HG03064 (cell line): ENCODE data around the gene RAB3D.
A peak's percentile ranks its signal among the peaks of the same experiment; 100 is the strongest.
"Not testable (repeated sequence)": the region's sequence is repeated elsewhere in the genome, so short reads cannot be mapped to it uniquely, and the experiment has no call there.

Experiments used
- ATAC-seq: cut with Tn5 transposase; IDR thresholded peaks from one replicate; pipeline ENCODE4 v1.9.1; 2021; ENCODE audit warnings: low read depth; ENCODE audit not compliant: unreplicated experiment

Gene RAB3D

DNA sequence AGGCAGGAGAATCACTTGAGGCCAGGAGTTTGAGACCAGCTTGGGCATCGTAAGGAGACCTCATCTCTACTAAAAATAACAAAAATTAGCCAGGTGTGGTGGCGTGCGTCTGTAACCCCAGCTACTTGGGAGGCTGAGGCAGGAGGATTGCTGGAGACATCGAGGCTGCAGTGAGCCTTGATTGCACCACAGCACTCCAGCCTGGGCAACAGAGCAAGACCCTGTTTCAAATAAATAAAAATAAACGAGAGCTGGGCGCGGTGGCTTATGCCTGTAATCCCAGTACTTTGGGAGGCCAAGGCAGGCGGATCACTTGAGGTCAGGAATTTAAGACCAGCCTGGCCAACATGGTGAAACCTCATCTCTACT is 626 bp upstream of the RAB3D start:
- not testable (repeated sequence) for ATAC-seq

DNA sequence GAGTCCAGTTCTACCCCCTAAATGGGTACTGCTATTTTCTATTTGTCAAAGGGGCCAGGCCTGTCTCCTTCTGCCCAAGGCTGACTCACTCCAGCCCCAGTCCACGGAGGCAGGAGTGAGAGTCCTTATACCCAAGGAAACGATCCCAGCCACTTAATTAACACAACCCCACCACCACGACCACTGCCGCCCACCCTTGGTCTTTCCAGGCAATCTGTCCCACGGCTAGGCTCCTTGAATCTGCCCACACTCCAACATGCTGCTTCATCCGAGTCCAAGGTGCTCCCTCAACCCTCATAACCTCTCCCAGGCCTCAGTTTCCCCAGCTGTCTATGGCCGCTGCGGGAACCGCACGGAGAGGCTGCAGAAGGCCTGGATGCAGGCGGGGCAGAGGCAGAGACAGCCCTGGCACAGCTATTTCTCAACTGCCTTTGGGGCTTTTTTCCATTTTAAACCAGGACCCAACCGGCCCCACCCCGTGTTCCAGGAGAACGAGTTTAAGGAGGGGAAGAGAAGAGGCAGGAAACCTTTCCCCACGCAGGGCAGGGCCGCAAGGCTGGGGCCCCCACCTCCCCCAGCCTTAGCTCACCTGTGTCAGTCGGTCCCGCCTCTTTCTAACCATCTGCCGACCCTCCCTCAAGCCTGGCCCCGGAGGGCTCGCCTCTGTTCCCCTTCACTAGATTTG is 746 bp downstream of the RAB3D start:
- no peak for ATAC-seq

DNA sequence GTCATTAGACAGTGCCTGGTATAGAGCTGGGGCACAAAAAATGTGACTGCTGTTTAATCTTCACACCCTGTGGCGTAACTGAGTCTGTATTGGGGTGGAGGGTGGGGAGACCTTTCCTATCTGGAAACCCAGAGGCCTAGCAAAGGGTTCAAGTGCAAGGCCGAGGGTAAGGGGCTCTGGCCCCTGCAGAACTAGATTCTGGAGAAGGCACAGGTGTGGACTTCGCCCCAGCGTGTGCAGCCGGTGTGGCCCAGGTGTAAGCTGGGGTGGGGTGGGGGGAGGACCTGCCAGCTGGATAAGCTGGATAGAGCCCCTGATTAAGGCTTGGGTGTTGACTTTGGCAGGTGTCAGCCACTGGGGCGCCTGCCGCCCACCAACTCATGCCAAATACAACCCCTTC is 1.3 kb downstream of the RAB3D start:
- ATAC-seq = no peak

DNA sequence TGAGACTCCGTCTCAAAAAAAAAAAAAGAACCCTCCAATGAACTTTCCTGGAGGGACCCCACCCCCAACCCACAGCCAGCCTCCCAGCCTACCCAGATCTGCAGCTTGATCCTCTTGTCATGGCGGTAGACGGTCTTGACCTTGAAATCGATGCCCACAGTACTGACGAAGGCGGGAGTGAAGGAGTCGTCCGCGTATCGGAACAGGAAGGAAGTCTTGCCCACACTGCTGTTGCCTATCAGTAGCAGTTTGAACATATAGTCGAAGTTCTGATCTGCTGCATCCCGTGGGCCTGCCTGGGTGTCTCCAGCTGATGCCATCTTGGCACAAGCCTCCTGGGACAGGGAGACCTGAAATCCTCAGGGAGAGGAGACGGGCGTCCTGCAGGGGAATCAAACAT is 2.4 kb downstream of the RAB3D start:
- no peak for ATAC-seq

DNA sequence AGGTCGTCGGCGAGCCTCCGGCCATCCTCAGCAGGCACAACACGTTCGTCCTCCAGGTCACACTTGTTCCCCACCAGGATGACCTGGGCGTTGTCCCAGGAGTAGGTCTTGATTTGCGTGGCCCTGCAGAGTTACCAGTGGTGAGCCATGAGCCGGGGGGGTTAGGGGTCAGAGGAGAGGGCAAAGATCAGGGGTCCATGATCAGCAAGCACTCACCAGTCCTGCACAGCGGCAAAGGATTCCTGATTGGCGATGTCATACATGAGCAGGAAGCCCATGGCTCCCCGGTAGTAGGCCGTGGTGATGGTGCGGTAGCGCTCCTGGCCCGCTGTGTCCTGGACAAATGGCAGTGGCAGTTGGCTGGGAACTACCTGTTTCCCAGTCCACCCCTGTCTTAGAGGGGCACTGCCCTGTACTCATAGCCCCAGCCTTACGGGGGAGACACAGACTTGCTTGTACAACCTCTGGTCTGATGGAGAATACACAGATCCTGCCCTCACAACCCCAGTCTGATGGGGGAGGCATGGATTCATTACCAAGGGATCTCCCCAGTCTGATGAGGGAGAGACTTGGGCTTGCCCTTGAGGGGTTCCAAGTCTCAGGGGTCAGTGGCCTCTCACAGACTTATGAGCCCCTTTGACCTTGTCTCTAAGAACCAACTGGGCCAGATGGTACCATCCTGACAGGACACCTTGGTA is 3.9 kb downstream of the RAB3D start:
- ATAC-seq = no peak

DNA sequence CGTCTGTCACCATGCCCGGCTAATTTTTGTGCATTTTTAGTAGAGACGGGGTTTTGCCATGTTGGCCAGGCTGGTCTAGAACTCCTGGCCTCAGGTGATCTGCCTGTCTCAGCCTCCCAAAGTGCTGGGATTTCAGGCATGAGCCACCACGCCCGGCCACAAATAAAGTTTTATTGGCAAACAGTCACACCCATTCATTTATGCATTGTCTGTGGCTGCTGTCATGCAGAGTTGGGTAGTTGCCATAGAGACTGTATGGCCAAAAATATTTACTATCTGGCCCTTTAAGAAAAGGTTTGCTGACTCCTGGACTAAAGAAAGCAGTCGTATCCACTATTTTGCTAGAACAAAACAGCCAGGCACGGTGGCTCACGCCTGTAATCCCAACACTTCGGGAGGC is 5.6 kb downstream of the RAB3D start:
- not testable (repeated sequence) for ATAC-seq

DNA sequence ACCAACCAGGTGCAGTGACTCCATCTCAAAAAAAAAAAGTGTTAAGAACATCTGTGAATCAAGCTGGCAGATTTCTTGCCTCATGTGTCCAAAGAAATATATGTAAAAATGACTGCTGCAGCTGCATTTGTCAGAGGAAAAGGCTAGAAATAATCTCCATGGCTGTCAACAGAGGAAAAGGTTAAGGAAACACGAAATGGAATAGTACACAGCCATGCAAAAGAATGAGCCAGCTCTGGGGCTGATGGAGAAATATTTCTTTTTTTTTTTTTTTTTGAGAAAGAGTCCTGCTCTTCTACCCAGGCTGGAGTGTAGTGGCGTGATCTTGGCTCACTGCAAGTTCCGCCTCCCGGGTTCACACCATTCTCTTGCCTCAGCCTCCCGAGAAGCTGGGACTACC is 6.6 kb downstream of the RAB3D start:
- no peak for ATAC-seq

DNA sequence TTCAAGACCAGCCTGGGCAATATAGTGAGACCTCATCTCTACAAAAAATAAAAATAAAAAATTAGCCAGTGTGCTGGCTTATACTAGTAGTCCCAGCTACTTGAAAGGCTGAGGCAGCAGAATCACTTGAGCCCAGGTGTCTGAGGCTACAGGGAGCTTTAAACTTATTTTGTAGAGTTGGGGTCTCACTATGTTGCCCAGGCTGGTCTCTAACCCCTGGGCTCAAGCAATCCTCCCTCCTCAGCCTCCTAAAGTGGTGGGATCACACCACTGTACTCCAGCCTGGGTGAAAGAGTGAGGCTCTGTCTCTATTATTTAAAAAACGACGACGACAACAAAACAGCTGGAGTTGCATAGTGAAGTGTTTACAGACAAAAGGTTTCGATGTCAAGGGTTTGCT is 8.0 kb downstream of the RAB3D start:
- ATAC-seq = no peak

DNA sequence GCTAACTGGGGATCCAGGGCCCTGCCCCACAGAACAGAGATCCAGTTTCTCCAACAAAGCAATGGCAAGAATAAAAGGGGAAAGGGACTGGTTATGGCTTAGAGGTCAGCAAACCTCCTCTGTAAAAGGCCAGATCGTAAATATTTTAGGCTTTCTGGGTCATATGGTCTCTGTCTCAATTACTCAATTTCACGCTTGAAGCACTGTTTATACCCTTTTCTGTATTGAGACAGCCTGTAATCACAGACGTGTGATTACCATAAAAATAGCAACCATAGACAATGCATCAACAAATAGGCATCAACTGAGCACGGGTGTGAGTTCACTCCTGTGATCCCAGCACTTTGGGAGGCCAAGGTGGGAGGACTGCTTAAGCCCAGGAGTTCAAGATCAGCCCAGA is 9.3 kb downstream of the RAB3D start:
- no peak for ATAC-seq

DNA sequence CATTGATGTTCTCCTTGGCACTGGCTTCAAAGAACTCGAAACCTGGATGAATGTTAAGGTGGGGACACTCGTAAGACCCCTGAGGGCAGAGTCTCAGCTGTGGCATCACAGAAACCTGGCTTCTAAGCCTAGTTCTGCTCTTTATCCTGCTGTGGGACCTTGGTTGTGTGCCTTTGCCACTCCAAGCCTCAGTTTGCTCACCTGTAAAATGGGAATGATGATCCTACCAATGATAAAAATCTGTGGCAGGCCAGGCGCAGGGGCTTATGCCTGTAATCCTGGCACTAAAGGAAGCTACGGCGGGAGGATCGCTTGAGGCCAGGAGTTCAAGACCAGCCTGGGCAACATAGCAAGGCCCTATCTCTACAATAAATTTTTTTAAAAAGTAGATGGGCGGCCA is 13.9 kb downstream of the RAB3D start:
- no peak for ATAC-seq

DNA sequence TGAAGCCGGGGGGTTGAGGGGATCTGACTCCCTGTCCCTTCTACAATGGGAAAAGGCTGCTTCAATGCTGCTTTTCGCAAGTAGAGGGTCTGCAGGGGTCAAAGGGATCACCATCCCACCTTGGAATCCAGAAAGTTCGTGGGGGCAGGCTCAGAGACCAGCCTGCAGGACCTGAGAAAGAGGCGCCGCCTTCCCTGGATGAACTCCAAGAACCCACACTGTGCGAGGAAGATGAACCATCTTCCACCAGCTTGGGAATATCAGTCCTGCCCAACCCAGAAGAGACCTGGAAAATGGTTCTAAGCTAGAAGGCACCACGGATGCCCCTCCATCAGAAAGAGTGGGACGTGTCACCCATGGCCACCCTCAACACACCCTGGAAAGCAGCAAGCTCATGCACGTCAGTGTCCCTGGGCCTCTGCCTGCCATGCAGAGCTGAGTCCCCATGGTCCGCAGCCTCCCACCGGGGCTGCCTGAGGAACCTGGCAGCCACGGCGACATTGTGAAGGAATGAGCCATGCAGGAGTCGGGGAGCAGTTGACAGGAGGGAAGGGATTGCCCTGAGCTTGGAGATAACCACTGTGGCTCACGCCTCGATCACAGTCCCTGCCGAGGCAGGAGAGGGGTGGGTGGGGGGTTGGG is 14.6 kb downstream of the RAB3D start:
- no peak for ATAC-seq

DNA sequence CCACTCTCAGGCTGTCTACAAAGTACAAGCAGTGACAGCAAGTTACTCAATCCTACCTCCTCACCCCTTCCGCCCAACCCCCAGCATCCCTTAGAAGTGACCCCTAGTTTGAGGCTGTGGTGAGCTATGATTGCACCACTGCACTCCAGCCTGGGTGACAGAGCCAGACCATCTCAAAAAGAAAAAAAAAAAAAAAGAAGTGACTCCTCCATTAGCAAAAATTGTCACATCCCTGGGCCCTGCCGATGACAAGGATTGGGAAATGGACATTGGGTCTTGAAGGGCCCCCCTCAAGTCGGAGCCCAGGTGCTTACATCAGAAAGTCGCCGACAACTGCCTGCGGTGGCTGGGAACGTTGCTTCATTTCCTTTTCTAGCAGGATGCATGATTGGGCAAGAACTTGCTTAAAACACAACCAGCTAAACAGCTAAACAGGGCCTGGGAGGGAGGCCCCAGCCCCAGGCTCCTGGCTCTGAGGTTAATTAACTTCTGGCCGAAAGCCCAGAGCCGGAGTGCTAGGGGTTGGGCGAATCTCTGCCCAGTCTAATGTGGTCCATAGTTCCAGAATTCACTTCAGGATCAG is 15.3 kb downstream of the RAB3D start:
- peak; percentile 57 for ATAC-seq

DNA sequence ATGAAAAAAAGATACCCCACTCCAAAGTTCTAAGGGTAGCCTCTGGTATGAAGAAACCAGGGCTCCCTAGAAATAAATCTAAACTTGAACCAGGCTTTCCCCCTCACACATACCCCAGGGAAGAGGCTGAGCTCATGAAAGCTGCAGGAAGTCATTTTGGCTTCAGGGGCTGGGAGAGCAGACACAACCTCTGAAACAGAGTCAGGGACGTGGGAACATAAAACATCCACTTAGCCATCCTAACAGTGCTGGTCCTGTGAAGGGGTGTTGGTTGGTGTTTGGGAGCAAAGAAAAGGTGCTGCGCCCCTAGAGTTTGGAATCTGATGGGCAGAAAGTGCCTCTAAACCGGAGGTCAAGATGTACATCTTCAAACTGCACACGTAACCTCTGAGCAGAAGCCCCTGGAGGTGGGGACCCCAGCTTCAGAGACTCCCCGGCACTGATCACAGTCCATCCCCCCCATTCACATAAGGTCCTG is 15.8 kb downstream of the RAB3D start:
- ATAC-seq = no peak

DNA sequence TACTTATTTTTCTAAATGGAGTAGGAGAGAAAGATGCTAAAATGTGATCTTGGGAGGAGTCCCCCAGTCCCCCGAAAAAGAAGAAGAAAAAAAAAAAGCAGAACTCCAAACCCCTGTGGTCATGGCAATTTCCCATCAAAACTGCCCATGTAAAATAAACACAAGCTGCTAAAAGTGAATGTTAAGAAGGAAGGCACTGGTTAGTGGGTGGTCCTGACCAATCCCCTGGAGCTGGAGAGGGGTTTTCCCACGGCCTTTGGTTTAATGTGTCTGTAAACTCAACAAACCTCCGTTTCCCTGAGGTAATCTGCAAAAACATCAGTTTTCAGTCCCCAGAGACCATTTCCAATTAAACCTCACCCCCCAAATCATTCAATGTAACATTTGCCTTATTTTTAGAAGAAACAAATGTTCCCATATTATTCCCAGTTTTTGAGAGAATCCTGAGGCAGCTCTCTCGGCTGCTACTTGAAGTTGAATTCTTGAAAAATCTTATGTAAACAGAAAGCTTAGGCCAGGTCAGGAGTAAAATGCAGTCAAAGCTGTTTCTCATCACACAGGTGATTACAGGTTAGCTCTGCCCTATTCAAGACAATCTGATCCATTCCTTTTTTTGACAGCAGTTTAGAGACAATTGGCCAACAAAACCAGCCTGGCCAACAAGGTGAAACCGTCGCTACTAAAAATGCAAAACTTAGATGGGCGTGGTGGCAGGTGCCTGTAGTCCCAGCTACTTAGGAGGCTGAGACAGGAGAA is 17.0 kb downstream of the RAB3D start:
- ATAC-seq = no peak

DNA sequence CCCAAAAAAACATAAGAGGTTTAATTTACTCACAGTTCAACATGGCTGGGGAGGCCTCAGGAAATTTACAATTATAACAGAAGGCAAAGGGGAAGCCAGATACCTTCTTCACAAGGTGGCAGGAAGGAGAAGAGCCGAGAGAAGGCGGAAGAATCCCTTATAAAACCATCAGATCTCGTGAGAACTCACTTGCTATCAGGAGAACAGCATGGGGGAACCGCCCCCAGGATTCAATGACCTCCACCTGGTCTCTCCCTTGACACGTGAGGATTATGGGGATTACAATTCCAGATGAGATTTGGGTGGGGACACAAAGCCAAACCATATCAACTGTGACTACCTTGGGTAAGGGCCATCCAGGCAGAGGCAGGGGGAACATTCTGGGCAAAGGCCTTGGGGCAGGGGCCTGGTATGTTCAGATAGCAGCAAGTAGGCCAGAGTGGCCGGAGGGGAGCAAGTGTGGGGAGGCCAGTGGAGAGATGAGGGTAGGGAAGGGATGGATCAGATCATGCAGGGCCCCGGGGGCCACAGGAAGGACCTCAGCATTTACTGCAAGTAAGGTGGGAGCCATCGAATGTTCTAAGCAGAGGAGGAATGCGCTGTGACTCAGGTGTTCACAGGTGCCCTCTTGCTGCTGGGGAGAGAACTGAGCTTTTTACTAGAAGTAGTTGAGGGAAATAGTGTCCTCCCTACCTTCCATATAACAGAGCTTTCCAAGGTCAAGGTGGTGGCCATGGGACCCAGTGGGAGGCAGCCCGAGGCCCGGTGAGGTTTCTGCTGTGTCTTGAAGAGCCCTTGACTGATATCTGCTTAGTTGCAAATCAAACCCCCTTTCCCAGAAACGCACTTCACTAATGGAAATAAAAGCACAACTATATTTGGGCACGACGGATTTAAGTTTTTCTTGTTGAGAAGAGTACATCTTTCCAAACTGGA is 18.0 kb downstream of the RAB3D start:
- ATAC-seq = no peak

DNA sequence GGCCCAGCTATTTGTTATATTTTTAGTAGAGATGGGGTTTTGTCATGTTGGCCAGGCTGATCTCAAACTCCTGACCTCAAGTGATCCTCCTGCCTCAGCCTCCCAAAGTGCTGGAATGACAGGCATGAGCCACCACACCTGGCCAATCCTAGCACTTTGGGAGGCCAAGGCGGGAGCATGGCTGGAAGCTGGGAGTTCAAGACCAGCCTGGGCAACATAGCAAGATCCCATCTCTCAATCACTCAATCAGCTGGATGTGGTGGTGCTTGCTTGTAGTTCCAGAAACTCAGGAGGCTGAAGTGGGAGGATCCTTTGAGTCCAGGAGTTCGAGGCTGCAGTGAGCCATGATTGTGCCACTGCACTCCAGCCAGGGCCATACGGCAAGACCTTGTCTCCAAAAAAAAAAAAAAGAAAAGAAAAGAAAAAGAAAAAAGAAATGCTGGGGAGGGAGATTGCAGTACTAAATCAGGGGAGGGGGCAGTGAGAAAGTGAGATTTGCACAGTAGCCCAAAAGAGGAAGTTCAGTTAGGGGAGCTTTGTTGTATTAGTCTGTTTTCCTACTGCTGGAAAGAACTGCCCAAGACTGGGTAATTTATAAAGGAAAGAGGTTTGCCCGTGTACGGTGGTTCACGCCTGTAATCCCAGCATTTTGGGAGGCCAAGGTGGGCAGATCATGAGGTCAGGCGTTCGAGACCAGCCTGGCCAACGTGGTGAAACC is 19.0 kb downstream of the RAB3D start:
- not testable (repeated sequence) for ATAC-seq

DNA sequence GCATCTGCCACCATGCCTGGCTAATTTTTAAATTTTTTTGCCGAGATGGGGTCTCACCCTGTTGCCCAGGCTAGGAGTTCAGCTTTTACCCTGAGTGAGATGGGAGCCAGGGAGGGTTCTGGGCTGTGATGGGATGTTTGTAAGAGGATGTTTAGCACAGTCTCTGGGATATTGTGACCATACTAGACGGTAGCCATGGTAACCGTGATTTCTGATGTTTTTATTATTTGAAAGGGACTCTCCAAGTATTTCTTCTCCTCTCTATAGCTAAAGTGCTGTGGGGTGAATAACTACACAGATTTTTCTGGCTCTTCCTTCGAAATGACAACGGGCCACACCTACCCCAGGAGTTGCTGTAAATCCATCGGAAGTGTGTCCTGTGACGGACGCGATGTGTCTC is 33.1 kb downstream of the RAB3D start:
- no peak for ATAC-seq

DNA sequence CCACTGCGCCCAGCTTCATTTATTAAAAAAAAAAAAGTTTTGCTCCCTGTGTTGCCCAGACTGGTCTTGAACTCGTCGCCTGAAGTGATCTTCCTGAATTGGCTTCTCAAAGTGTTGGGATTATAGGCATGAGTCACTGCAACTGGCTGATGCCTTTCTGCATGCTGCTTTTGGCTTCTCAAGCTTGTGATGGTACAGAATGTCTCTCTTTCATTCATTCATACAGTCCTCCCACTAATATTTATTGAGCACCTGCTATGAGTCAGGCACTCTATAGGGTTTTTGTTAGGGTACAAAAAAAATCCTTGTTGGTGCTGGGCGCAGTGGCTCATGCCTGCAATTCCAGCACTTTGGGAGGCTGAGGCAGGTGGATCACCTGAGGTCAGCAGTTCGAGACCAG is 34.5 kb downstream of the RAB3D start:
- ATAC-seq = no peak

DNA sequence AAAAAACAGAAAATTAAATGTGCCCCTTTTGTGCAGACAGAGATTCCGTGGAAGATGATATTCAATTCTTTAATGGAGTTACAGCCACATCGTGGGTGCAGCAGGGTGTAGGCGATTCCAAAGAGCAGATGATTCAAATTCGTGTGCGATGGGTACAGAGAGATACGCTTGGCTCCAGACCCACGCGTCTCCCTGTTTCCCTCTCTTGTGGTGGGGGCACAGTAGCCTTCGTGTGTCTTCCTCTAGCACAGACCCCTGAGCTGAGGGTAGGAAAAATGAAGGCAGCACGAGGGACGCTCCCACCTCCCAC is 38.7 kb downstream of the RAB3D start:
- no peak for ATAC-seq
